GM03348 (cell line): ENCODE measurements around the gene SCGB1C2.
A peak's percentile ranks its signal among the peaks of the same experiment; 100 is the strongest.
"Not testable (repeated sequence)": the region's sequence is repeated elsewhere in the genome, so short reads cannot be mapped to it uniquely, and the experiment has no call there.

Experiments used
- DNase-seq: peaks from one replicate; pipeline ENCODE4 v3.0.0; 2012; ENCODE audit warnings: low spot score

Gene SCGB1C2

DNA sequence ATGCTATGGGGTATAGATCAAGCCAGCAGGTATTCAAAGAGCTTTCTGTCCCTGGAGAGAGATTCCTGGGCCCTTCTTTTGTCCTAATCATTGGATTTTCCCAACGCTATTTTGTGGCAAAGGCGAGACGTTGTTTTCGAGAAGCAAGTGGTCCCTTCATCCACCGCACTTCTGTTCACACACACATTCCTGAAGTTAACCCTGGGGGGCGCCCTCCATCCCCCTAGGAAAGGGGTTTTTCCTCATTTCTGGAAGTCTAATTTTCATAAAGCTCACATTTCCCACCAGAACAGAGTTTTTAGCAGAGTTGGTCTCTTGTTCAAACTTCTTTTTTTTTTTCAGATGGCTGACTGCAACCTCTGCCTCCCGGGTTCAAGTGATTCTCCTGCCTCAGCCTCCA lies 11.9 kb downstream of the SCGB1C2 start:
- DNase-seq = no peak

- DNase-seq = no peak
Observed at GRCh38 chr17:149897-150584, 12.7 kb downstream of the SCGB1C2 start.

DNA sequence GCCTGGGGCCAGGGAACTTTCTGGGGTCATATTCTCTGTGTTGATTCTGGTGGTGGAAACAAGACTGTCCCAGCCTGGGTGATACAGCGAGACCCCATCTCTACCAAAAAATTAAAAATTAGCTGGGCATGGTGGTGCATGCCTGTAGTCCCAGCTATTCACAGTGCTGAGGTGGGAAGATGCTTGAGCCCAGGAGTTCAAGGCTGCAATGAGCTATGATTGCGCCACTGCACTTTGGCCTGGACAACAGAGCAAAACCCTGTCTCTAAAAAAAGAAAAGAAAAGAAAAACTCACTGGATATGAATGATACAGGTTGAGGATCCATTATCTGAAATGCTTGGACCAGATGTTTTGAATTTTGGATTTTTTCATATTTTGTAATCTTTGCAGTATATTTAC lies 13.6 kb downstream of the SCGB1C2 start:
- no peak for DNase-seq

DNA sequence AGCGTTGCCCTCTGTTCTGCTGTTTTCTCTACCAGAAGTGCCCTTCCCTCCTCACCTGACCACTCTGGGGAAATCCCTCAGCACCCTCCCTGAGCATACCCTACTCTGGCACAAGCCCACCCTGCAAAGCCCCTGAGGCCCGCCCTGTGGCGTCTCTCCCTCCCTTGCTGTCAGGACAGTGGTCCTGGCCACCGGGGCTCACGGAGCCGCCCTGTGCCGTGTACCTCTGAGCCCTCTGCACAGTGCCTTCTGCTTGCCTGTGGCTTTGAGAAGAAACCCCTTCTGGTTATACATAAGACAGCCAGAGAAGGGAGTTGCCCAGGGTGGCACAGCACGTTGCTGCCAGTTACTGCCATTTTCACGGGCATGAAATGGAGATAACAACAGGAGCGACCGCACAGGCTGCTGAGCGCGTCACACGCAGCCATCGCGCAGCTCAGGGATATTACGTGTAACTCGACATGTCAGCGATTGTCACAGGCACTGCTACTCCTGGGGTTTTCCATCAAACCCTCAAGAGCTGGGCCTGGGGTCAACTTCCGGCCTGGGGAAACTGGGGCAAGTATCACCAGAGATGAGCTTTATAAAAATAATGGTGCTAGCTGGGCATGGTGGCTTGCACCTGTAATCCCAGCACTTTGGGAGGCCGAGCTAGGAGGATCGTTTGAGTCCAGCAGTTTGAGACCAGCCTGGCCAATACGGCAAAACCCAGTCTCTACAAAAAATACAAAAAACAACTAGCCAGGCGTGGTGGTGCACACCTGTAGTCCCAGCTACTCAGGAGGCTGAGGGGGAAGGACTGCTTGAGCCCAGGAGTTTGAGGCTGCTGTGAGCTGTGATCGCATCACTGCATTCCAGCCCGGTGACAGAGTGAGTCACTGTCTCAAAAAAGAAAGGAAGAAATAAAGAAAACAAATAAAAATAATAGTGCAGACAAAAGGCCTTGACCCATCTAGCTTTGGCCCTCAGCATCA lies 14.8 kb downstream of the SCGB1C2 start:
- no peak for DNase-seq

GRCh38 chr17:152860-153420 lies 15.6 kb downstream of the SCGB1C2 start:
- no peak for DNase-seq

GRCh38 chr17:153851-154250 lies 16.5 kb downstream of the SCGB1C2 start:
- no peak for DNase-seq

- no peak for DNase-seq
Observed at GRCh38 chr17:155576-155975, 18.2 kb downstream of the SCGB1C2 start.

DNA sequence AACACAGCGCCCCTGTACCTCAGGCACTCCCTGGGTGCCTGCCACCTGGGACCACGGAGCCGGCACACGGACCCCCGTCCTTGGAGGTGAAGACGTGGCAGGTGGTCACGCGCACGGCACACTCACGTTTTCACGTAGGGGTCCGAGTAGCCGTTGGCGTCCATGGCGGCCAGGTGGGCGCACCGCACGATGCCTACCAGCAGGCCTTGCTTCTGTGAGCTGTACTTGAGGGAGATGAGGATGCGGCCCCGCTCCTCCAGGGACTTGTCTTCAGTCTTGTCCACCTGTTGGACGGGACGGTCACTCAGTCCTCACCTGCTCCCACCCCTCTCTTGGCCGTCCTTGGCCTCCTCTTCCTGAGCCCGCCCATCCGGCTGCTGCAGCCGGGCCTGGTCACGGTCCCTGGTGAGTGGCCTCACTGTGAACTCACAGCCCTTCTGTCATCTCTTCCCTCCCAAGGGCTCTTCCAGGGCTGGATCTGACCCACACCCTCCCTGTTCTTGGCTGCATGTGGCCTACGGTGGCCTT lies 18.8 kb downstream of the SCGB1C2 start:
- DNase-seq = no peak

DNA sequence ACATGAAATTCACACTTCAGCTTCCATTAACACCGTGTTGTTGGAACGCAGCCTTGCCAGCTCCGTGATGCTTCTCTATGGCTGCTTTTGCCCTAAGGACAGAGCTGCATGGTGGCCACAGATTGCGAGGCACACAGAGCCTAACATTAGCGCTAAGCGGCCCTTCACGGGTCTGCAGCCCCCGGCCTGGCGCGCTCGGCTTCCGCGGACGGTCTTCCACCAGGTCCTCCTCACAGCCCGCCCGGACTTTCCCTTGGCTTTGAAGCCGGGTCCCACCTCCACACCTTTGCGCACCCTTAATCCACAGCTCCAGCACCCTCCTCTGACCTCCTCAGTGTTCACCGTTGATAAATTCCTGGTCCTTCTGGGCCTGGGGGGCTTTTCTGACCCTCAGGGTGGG lies 19.6 kb downstream of the SCGB1C2 start:
- DNase-seq = no peak

- DNase-seq = no peak
Observed at GRCh38 chr17:157901-158300, 20.5 kb downstream of the SCGB1C2 start.

GRCh38 chr17:158379-158778 lies 21.0 kb downstream of the SCGB1C2 start:
- DNase-seq = no peak

DNA sequence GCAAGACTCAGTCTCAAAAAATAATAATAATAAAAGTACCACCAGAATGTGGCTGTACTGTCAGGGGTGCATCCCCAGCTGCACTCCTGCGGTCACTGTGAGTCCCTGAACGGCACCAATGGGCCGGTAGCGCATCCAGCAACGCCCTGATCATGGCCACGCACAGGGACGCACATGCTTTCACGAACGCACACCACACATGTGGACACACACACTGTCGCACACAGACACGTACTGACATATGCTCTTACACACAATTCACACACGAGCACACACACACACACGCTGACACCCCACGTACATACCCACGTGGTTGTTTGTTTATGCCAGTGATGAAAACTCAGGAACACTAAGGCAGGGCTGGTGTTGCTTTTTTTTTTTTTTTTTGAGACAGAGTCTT lies 22.2 kb downstream of the SCGB1C2 start:
- no peak for DNase-seq

GRCh38 chr17:160336-160735 lies 23.0 kb downstream of the SCGB1C2 start:
- DNase-seq = no peak

GRCh38 chr17:161481-161880 lies 24.1 kb downstream of the SCGB1C2 start:
- DNase-seq = no peak

DNA sequence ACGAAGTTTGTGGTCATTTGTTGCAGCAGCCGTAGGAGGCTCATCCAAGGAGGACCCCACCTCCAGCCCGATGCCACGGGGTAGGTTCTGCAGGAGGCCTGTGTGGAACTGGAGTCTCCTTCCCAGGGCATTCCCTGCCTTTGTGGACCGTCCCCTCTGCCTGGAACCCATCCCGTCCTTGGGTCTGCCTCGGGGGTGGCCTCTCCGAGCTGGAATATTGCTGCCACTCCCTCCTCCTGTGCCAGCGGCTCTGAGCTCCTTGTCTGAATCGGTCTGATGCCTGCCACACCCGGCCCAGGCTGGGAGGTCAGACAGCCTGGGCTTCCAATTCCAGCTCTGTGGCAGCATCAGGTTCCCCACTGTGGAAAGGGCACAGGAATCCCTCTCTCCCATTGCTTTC lies 25.3 kb downstream of the SCGB1C2 start:
- DNase-seq = no peak

- no peak for DNase-seq
Observed at GRCh38 chr17:163514-164098, 26.2 kb downstream of the SCGB1C2 start.

- peak; percentile 83 for DNase-seq
Observed at GRCh38 chr17:164303-165235, 27.2 kb downstream of the SCGB1C2 start.

- DNase-seq = no peak
Observed at GRCh38 chr17:165939-166338, 28.6 kb downstream of the SCGB1C2 start.

- DNase-seq = not testable (repeated sequence)
Observed at GRCh38 chr17:168614-169013, 31.2 kb downstream of the SCGB1C2 start.

- DNase-seq = no peak
Observed at GRCh38 chr17:170130-170670, 32.8 kb downstream of the SCGB1C2 start.

DNA sequence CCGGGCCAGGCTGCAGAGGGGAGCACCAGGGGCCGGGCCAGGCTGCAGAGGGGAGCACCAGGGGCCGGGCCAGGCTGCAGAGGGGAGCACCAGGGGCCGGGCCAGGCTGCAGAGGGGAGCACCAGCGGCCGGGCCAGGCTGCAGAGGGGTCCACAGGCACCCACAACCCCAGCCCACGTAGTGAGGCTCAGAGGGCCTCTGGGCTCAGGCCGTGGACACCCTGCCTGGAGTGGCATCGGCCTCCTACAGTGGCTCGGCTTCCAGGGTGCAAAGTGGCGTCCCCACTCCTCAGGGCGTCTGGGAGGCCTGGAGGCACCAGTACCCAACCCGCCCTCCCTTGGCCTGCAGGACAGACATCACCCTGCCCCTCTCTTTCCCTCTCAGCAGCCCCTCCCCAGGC lies 34.5 kb downstream of the SCGB1C2 start:
- DNase-seq = no peak
